Activated T-cell treated with anti-CD3 and anti-CD28 coated beads, Interleukin-2, amount 50 U/mL, for 72 hours (primary cell): ENCODE data around the gene MAPK8IP3. TPM values are rescaled to one million over a fixed set of nuclear protein-coding genes. Genes with fewer than 3 reads are reported as not detected.
"Not testable (repeated sequence)": the region's sequence is repeated elsewhere in the genome, so short reads cannot be mapped to it uniquely, and the experiment has no call there.

ENCODE experiments used
- ATAC-seq, 2 donors: fragments of 150-1000 bp; cut with Tn5 transposase; replicated peaks in 1 of 2; 2 replicates each; pipeline ENCODE4 v1.10.0; 2021; ENCODE audit warnings: moderate library complexity in 2 of 2, mild to moderate bottlenecking in 1 of 2
- DNase-seq, 2 donors: peaks; one replicate each; pipeline ENCODE4 v3.0.0; 2021 to 2022; ENCODE audit warnings: mixed read lengths in 1 of 2
- H3K27ac Mint-ChIP-seq: one replicate; pipeline ENCODE4 v1.8.0; 2022; ENCODE audit warnings: mild to moderate bottlenecking, moderate library complexity, mixed read lengths
- H3K27me3 Mint-ChIP-seq: one replicate; pipeline ENCODE4 v1.8.0; 2022; ENCODE audit warnings: low read depth, mixed read lengths
- H3K36me3 Mint-ChIP-seq, 2 donors: one replicate each; pipeline ENCODE4 v1.8.0; 2022; ENCODE audit warnings: mixed read lengths in 2 of 2, mild to moderate bottlenecking in 1 of 2; ENCODE audit not compliant: insufficient read depth in 2 of 2
- H3K4me1 Mint-ChIP-seq: one replicate; pipeline ENCODE4 v1.8.0; 2022; ENCODE audit warnings: low read depth, mixed read lengths
- H3K4me3 Mint-ChIP-seq, 2 donors: one replicate each; pipeline ENCODE4 v1.8.0; 2022; ENCODE audit warnings: mild to moderate bottlenecking in 2 of 2, mixed read lengths in 2 of 2, moderate library complexity in 2 of 2
- H3K9me3 Mint-ChIP-seq, 2 donors: one replicate each; pipeline ENCODE4 v1.8.0; 2022; ENCODE audit warnings: mixed read lengths in 2 of 2
- total RNA-seq, 2 donors: library from RNA; stranded (reverse); gene quantifications; one replicate each; pipeline ENCODE4 v1.2.3, GENCODE V29; 2022

MAPK8IP3 gene
- total RNA-seq, 2 donors from 2014 or later: 92.7 to 118 TPM

GRCh38 chr16:1723450-1724147, 17.6 kb downstream of the MAPK8IP3 start:
- peak; percentile 50 to 51 for DNase-seq
- H3K27me3 Mint-ChIP-seq: no peaks in the 10 kb centered on the region
- H3K4me3 Mint-ChIP-seq: peak overlapping the region in 1 of 2 donors; percentile 10
- peak overlapping the region; percentile 28 for H3K27ac Mint-ChIP-seq
- peaks cover 37% of the 10 kb centered on the region for H3K4me1 Mint-ChIP-seq
- H3K36me3 Mint-ChIP-seq: peaks cover 0 to 5% of the 10 kb centered on the region in 2 donors
- H3K9me3 Mint-ChIP-seq: no peaks in the 10 kb centered on the region
- peak in 1 of 2 donors; percentile 34 for ATAC-seq

- H3K4me1 Mint-ChIP-seq: peaks cover 28% of the 10 kb centered on the region
- peaks cover 3 to 5% of the 10 kb centered on the region in 2 donors for H3K36me3 Mint-ChIP-seq
- H3K4me3 Mint-ChIP-seq: no peak overlapping the region
- no peak overlapping the region for H3K27ac Mint-ChIP-seq
- DNase-seq (no peak), ATAC-seq (no peak)
- H3K27me3 Mint-ChIP-seq: no peaks in the 10 kb centered on the region
- H3K9me3 Mint-ChIP-seq: no peaks in the 10 kb centered on the region
Measured at GRCh38 chr16:1724491-1724890, 18.5 kb downstream of the MAPK8IP3 start.

- Mint-ChIP-seq H3K9me3 (no peaks in the 10 kb centered on the region), H3K27me3 (no peaks in the 10 kb centered on the region), H3K4me1 (peaks cover 20% of the 10 kb centered on the region), H3K4me3 (no peak overlapping the region), H3K27ac (peak overlapping the region; percentile 21), H3K36me3 (peaks cover 5% of the 10 kb centered on the region in 2 donors)
- ATAC-seq: no peak
- no peak for DNase-seq
Measured at GRCh38 chr16:1726661-1727502, 20.9 kb downstream of the MAPK8IP3 start.

GRCh38 chr16:1727651-1728624, 21.9 kb downstream of the MAPK8IP3 start:
- peaks cover 5% of the 10 kb centered on the region in 2 donors for H3K36me3 Mint-ChIP-seq
- ATAC-seq: no peak
- no peak overlapping the region for H3K27ac Mint-ChIP-seq
- peaks cover 10% of the 10 kb centered on the region for H3K4me1 Mint-ChIP-seq
- no peak overlapping the region for H3K4me3 Mint-ChIP-seq
- no peak for DNase-seq
- H3K9me3 Mint-ChIP-seq: no peaks in the 10 kb centered on the region
- H3K27me3 Mint-ChIP-seq: no peaks in the 10 kb centered on the region

GRCh38 chr16:1729026-1729425, 23.0 kb downstream of the MAPK8IP3 start:
- Mint-ChIP-seq H3K27me3 (no peaks in the 10 kb centered on the region), H3K4me3 (no peak overlapping the region), H3K4me1 (no peaks in the 10 kb centered on the region), H3K9me3 (no peaks in the 10 kb centered on the region), H3K36me3 (peaks cover 5% of the 10 kb centered on the region in 2 donors), H3K27ac (no peak overlapping the region)
- no peak for DNase-seq
- no peak for ATAC-seq

GRCh38 chr16:1729445-1729844, 23.4 kb downstream of the MAPK8IP3 start:
- DNase-seq (no peak), ATAC-seq (no peak)
- Mint-ChIP-seq H3K27me3 (no peaks in the 10 kb centered on the region), H3K36me3 (peaks cover 5% of the 10 kb centered on the region in 2 donors), H3K4me1 (no peaks in the 10 kb centered on the region), H3K27ac (no peak overlapping the region), H3K4me3 (no peak overlapping the region), H3K9me3 (no peaks in the 10 kb centered on the region)

GRCh38 chr16:1731073-1731472, 25.1 kb downstream of the MAPK8IP3 start:
- DNase-seq (no peak), ATAC-seq (no peak)
- no peaks in the 10 kb centered on the region for H3K27me3 Mint-ChIP-seq
- no peaks in the 10 kb centered on the region for H3K9me3 Mint-ChIP-seq
- no peak overlapping the region for H3K27ac Mint-ChIP-seq
- no peaks in the 10 kb centered on the region for H3K4me1 Mint-ChIP-seq
- no peak overlapping the region for H3K4me3 Mint-ChIP-seq
- peaks cover 5% of the 10 kb centered on the region in 2 donors for H3K36me3 Mint-ChIP-seq

GRCh38 chr16:1731603-1732002, 25.6 kb downstream of the MAPK8IP3 start:
- H3K27me3 Mint-ChIP-seq: no peaks in the 10 kb centered on the region
- no peaks in the 10 kb centered on the region for H3K9me3 Mint-ChIP-seq
- no peak overlapping the region for H3K4me3 Mint-ChIP-seq
- no peaks in the 10 kb centered on the region for H3K4me1 Mint-ChIP-seq
- H3K27ac Mint-ChIP-seq: no peak overlapping the region
- no peak for DNase-seq
- H3K36me3 Mint-ChIP-seq: peaks cover 5% of the 10 kb centered on the region in 2 donors
- ATAC-seq: no peak

GRCh38 chr16:1732071-1732470, 26.1 kb downstream of the MAPK8IP3 start:
- Mint-ChIP-seq H3K27me3 (no peaks in the 10 kb centered on the region), H3K27ac (no peak overlapping the region), H3K4me1 (no peaks in the 10 kb centered on the region), H3K9me3 (no peaks in the 10 kb centered on the region), H3K36me3 (peaks cover 3 to 5% of the 10 kb centered on the region in 2 donors), H3K4me3 (no peak overlapping the region)
- ATAC-seq: no peak
- no peak for DNase-seq

- DNase-seq, H3K36me3 Mint-ChIP-seq, H3K4me1 Mint-ChIP-seq, H3K4me3 Mint-ChIP-seq, H3K27me3 Mint-ChIP-seq, H3K27ac Mint-ChIP-seq, ATAC-seq, H3K9me3 Mint-ChIP-seq: not testable (repeated sequence)
Measured at GRCh38 chr16:1732551-1732987, 26.6 kb downstream of the MAPK8IP3 start.

GRCh38 chr16:1734123-1734522, 28.1 kb downstream of the MAPK8IP3 start:
- Mint-ChIP-seq H3K36me3 (peaks cover 0 to 1% of the 10 kb centered on the region in 2 donors), H3K27me3 (no peaks in the 10 kb centered on the region), H3K4me1 (no peaks in the 10 kb centered on the region), H3K27ac (no peak overlapping the region), H3K9me3 (no peaks in the 10 kb centered on the region), H3K4me3 (no peak overlapping the region)
- DNase-seq (no peak), ATAC-seq (no peak)

GRCh38 chr16:1734816-1735215, 28.8 kb downstream of the MAPK8IP3 start:
- no peak for ATAC-seq
- Mint-ChIP-seq H3K27me3 (no peaks in the 10 kb centered on the region), H3K9me3 (no peaks in the 10 kb centered on the region), H3K36me3 (peaks cover 0 to 1% of the 10 kb centered on the region in 2 donors), H3K27ac (no peak overlapping the region), H3K4me3 (no peak overlapping the region), H3K4me1 (no peaks in the 10 kb centered on the region)
- no peak for DNase-seq
